Head of caudate nucleus (tissue), 42 donors: ENCODE data around the gene PCCB.
"Not testable (repeated sequence)": the region's sequence is repeated elsewhere in the genome, so short reads cannot be mapped to it uniquely, and the experiment has no call there.

Source experiments
- DNase-seq, 42 donors: peaks; one replicate each; pipeline versions ENCODE4 v3.0.0 to v3.0.0-alpha.2; 2020 to 2021; ENCODE audit warnings: mixed read lengths in 7 of 42
- intact Hi-C: fragments of 100-400 bp; cut with DNase I; formaldehyde crosslinking; loops from one replicate; pipeline ENCODE4 v1.15.0; 2022

Gene PCCB

GRCh38 chr3:136351905-136352304, 101.8 kb downstream of the PCCB start:
- intact Hi-C loops = no loop called here

GRCh38 chr3:136353461-136353860, 103.3 kb downstream of the PCCB start:
- intact Hi-C loops = no loop called here
- DNase-seq = no peak

More at GRCh38 chr3:136351905-136352304, 101.8 kb downstream of the PCCB start:
- no peak for DNase-seq

GRCh38 chr3:136366289-136366688, 116.1 kb downstream of the PCCB start:
- intact Hi-C loops = no loop called here

GRCh38 chr3:136375800-136376199, 125.7 kb downstream of the PCCB start:
- intact Hi-C loops, DNase-seq: not testable (repeated sequence)

More at GRCh38 chr3:136366289-136366688, 116.1 kb downstream of the PCCB start:
- no peak for DNase-seq

GRCh38 chr3:136377508-136377907, 127.4 kb downstream of the PCCB start:
- intact Hi-C loops = no loop called here
- DNase-seq = no peak

GRCh38 chr3:136378011-136378410, 127.9 kb downstream of the PCCB start:
- intact Hi-C loops = no loop called here
- no peak for DNase-seq
